Measurements from ENCODE around the gene ADAMTSL5. TPM values are rescaled to one million over a fixed set of nuclear protein-coding genes. Genes with fewer than 3 reads are reported as not detected.

Gene ADAMTSL5
- total and polyA plus RNA-seq, 10 donors: 0.13 to 2.0 (median 0.50) TPM

- H3K4me3 ChIP-seq: peak overlapping the region in 3 of 8 donors; percentile 4 to 72 (median 50)
- intact Hi-C loops (cut with DNase I; ENCODE audit: low total_unique reads): no loop called here
- 0 to 6% (median 4%) methylated on average over 3 to 36 of the region's 36 CpGs for WGBS, 5 donors
Observed at GRCh38 chr19:1467215-1467489, 45.7 kb downstream of the ADAMTSL5 start.

GRCh38 chr19:1466461-1467214 lies 46.2 kb downstream of the ADAMTSL5 start:
- TF ChIP-seq POLR2AphosphoS5 (IDR thresholded peaks at IDR 0.05): no peak
- no peak for TF ChIP-seq CTCF (IDR thresholded peaks at IDR 0.05 in 8 of 11, conservative IDR thresholded peaks at IDR 0.05 in 3 of 11)
- TF ChIP-seq POLR2A (IDR thresholded peaks at IDR 0.05): no peak
- H3K9me3 ChIP-seq: no peaks in the 10 kb centered on the region
- H3K27ac ChIP-seq: no peak overlapping the region
- peaks cover 48 to 67% (median 63%) of the 10 kb centered on the region in 6 donors for H3K4me1 ChIP-seq
- peaks cover 21 to 74% (median 70%) of the 10 kb centered on the region in 7 donors for H3K27me3 ChIP-seq (replicated peaks in 1 of 7)
- H3K36me3 ChIP-seq: peaks cover 0 to 16% (median 0%) of the 10 kb centered on the region in 6 donors
- intact Hi-C loops (cut with DNase I; ENCODE audit: low total_unique reads): no loop called here
- 13 to 34% (median 27%) methylated on average over 18 to 70 of the region's 70 CpGs for WGBS, 5 donors
- no peak for DNase-seq
- peak overlapping the region in 1 of 8 donors; percentile 72 for H3K4me3 ChIP-seq

More at GRCh38 chr19:1467215-1467489, 45.7 kb downstream of the ADAMTSL5 start:
- TF ChIP-seq CTCF (IDR thresholded peaks at IDR 0.05 in 8 of 11, conservative IDR thresholded peaks at IDR 0.05 in 3 of 11): no peak
- TF ChIP-seq POLR2AphosphoS5 (IDR thresholded peaks at IDR 0.05): no peak
- TF ChIP-seq POLR2A (IDR thresholded peaks at IDR 0.05): no peak
- no peak for DNase-seq
- no peak overlapping the region for H3K27ac ChIP-seq
- peaks cover 21 to 79% (median 75%) of the 10 kb centered on the region in 7 donors for H3K27me3 ChIP-seq (replicated peaks in 1 of 7)
- no peaks in the 10 kb centered on the region for H3K9me3 ChIP-seq
- peaks cover 0 to 12% (median 0%) of the 10 kb centered on the region in 6 donors for H3K36me3 ChIP-seq
- H3K4me1 ChIP-seq: peaks cover 50 to 72% (median 68%) of the 10 kb centered on the region in 6 donors

- Histone ChIP-seq H3K9me3 (no peaks in the 10 kb centered on the region), H3K4me1 (peaks cover 42 to 61% (median 57%) of the 10 kb centered on the region in 6 donors), H3K4me3 (peak overlapping the region in 4 of 8 donors; percentile 5 to 46 (median 32)), H3K36me3 (peaks cover 0 to 22% (median under 1%) of the 10 kb centered on the region in 6 donors), H3K27me3 (replicated peaks in 1 of 7) (peaks cover 16 to 68% (median 64%) of the 10 kb centered on the region in 7 donors), H3K27ac (no peak overlapping the region)
- intact Hi-C loops (cut with DNase I; ENCODE audit: low total_unique reads): no loop called here
- WGBS, 5 donors: 30 to 55% (median 46%) methylated on average over 12 to 41 of the region's 41 CpGs
- peak; percentile 65 for DNase-seq
- no peak for TF ChIP-seq CTCF (IDR thresholded peaks at IDR 0.05 in 8 of 11, conservative IDR thresholded peaks at IDR 0.05 in 3 of 11)
- TF ChIP-seq POLR2AphosphoS5 (IDR thresholded peaks at IDR 0.05): no peak
- TF ChIP-seq POLR2A (IDR thresholded peaks at IDR 0.05): no peak
Observed at GRCh38 chr19:1466018-1466460, 46.8 kb downstream of the ADAMTSL5 start.

Measured in spleen (tissue), 11 donors.